Measurements from ENCODE around the gene BTBD9.

DNA sequence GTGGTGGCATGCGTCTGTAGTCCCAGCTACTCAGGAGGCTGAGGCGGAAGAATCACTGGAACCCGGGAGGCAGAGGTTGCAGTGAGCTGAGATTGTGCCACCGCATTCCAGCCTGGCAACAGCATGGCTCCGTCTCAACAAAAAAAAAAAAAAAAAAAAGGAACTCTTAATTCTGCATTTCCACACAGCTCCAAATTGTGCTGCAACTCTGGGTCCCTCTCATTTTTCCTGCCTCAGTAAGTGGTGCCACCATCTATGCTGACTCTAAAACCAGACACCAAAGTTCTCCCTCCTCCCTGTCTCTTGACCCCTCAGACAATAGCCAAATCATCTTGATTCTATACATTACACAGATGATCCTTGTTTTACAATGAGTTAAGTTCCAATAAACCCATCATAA lies 133.9 kb downstream of the BTBD9 start:
- TF ChIP-seq SP5 (CRISPR knock-in tag; IDR thresholded peaks at IDR 0.05; ENCODE audit: borderline replicate concordance, low read depth): no peak
- TF ChIP-seq POLR2AphosphoS5 (IDR thresholded peaks at IDR 0.05; ENCODE audit: low read depth, low read length): no peak
- TF ChIP-seq EP300 (IDR thresholded peaks at IDR 0.05; ENCODE audit: low read depth in 2 of 2, low read length in 2 of 2): no peak
- TF ChIP-seq EP300 (CRISPR knock-in tag; IDR thresholded peaks at IDR 0.05; ENCODE audit: borderline replicate concordance): no peak
- TF ChIP-seq, protein P1, sequence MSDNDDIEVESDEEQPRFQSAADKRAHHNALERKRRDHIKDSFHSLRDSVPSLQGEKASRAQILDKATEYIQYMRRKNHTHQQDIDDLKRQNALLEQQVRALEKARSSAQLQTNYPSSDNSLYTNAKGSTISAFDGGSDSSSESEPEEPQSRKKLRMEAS (IDR thresholded peaks at IDR 0.05): no peak
- TF ChIP-seq, protein P2, sequence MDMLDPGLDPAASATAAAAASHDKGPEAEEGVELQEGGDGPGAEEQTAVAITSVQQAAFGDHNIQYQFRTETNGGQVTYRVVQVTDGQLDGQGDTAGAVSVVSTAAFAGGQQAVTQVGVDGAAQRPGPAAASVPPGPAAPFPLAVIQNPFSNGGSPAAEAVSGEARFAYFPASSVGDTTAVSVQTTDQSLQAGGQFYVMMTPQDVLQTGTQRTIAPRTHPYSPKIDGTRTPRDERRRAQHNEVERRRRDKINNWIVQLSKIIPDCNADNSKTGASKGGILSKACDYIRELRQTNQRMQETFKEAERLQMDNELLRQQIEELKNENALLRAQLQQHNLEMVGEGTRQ (IDR thresholded peaks at IDR 0.05; ENCODE audit: low read depth, low read length): no peak
- TF ChIP-seq, protein P2 (CRISPR knock-in tag; IDR thresholded peaks at IDR 0.05; ENCODE audit: borderline replicate concordance): no peak
- TF ChIP-seq JUNB (CRISPR knock-in tag; IDR thresholded peaks at IDR 0.05; ENCODE audit: borderline replicate concordance): no peak
- TF ChIP-seq MYNN (CRISPR knock-in tag; IDR thresholded peaks at IDR 0.05; ENCODE audit: low read depth): no peak
